GM18507 (cell line): ENCODE measurements around the gene TRIM71.

ENCODE experiments used
- DNase-seq: peaks from one replicate; pipeline ENCODE4 v3.0.0; 2011; ENCODE audit warnings: low read depth; ENCODE audit not compliant: insufficient read length; ENCODE audit errors: extremely low spot score
- FAIRE-seq: peaks from 2 replicates; lab custom pipeline; 2011; peaks lifted over from hg19 to GRCh38; lab: Jason Lieb, UNC

Gene TRIM71

GRCh38 chr3:32857921-32858320 lies 40.1 kb downstream of the TRIM71 start:
- FAIRE-seq (peak; percentile 67), DNase-seq (no peak)

GRCh38 chr3:32859604-32860237 lies 41.9 kb downstream of the TRIM71 start:
- DNase-seq, result no peak
- no peak for FAIRE-seq

- DNase-seq, result no peak
- FAIRE-seq, result no peak
These were observed 42.7 kb downstream of the TRIM71 start for GRCh38 chr3:32860499-32860898.

GRCh38 chr3:32861681-32862080 lies 43.9 kb downstream of the TRIM71 start:
- DNase-seq (no peak), FAIRE-seq (no peak)

GRCh38 chr3:32862247-32862935 lies 44.6 kb downstream of the TRIM71 start:
- FAIRE-seq (no peak), DNase-seq (no peak)

- FAIRE-seq (no peak), DNase-seq (no peak)
These were observed 45.2 kb downstream of the TRIM71 start for GRCh38 chr3:32862936-32863487.

DNA sequence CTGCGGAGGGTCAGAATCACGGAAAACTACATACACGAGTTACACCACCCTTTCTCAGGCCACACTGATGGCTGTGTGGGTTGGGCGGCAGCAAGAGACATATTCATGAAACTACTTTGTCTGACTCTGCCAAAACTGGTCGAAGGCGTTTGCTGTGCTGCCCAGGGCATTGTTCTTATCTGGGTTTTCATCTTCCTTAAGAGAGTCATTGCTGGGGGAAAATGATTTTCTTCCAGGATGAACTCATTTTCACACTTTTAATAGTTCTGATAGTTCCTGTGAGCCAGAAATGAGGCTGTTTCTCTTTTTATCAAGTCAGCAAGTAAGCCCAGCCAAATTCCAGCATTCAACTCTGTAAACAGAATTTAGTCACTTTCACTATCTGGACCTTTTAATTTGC lies 47.6 kb downstream of the TRIM71 start:
- DNase-seq (no peak), FAIRE-seq (no peak)

GRCh38 chr3:32866533-32866932 lies 48.7 kb downstream of the TRIM71 start:
- no peak for FAIRE-seq

GRCh38 chr3:32867954-32868353 lies 50.2 kb downstream of the TRIM71 start:
- no peak for DNase-seq
- no peak for FAIRE-seq

More at GRCh38 chr3:32866533-32866932, 48.7 kb downstream of the TRIM71 start:
- DNase-seq, result no peak

- DNase-seq, result no peak
- no peak for FAIRE-seq
These were observed 51.1 kb downstream of the TRIM71 start for GRCh38 chr3:32868719-32869512.

DNA sequence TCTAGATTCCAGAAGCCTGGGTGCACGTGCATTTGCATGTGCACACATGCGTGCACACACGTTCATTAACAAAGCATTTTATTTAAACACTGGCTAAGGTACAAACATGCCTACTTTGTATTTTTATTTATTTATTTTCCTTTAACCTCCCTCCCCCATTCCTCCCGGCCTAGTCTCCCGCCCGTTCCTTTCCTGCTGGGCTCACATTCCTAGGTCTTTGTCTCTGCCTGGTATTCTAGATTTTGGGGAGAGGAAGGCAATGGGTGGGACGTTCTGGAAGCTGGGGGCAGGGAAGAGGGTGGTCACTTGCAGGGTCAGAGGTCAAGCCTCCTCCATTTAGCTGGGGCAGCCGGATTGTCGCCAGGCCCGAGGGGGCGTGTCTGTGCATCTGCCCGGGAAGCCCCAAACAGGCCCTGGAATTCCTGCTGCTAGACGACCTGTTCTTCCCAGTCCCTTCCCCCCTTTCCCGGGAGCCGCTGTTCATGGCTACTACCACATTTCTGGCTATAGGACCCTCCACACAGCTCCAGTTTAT lies 51.8 kb downstream of the TRIM71 start:
- no peak for FAIRE-seq
- no peak for DNase-seq

- FAIRE-seq, result no peak
- DNase-seq, result no peak
These were observed 52.7 kb downstream of the TRIM71 start for GRCh38 chr3:32870373-32871095.

DNA sequence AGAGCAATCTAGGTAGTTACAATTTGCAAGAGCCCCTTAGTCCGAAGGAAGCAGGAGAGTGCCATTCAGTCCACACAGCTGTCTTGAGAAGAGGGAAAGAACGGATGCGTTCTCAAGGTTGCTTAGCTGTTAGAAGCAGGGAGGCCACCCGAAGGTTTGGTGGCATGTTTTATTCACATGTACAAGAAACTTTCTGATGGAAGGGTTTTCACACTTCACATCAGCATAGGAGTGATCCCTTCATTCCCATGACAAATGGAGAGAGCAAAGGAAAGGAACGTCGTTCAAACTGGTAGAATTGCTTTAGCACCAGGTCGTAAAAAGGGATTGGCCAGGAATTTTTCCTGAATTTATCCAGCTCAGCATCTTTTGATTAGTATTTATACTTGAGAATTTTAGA lies 53.5 kb downstream of the TRIM71 start:
- no peak for FAIRE-seq

DNA sequence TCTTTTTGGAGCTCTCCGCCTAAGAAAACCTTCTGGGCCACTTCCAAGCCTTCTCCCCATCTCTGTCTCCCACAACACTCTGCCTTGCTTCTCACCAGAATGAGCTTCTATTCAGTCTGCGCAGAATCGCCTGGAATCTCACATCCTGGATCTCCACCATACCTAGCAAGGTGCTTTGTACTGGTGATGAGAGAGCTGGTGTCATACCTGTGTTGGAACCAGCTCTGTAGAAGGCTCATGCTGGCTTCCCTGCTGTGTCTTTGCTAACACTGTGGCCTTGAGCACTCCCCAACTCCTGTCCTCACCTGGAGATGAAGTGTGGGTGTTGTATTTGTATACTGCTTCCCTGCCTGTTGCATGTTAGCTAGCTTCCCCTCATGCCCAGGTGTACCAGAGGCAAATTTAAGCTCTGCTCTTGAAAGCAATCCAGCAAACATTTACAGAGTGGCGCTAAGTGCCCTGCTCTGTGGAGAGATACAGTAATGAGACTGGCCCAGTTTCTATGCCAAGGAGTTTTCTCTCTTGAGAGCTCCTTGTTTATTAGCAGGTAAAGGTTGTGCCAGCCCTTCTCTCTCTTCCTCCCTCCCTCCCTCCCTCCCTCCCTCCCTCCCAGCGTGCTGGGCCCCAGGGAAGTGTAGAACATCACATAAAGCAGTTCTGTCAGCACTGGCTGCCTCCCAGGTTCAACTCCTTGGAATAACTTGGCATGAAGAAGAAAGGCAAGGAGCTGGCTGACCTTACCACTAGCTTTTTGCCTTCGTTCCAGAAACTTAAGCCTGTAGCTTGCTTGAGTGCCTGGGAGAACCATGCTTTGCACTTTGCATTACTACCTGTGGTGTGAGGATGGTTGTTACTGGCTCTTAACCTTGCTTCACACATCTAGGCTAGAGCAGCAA lies 54.9 kb downstream of the TRIM71 start:
- FAIRE-seq, result peak; percentile 60
- no peak for DNase-seq

More for the DNA sequence above, 53.5 kb downstream of the TRIM71 start:
- DNase-seq, result no peak

DNA sequence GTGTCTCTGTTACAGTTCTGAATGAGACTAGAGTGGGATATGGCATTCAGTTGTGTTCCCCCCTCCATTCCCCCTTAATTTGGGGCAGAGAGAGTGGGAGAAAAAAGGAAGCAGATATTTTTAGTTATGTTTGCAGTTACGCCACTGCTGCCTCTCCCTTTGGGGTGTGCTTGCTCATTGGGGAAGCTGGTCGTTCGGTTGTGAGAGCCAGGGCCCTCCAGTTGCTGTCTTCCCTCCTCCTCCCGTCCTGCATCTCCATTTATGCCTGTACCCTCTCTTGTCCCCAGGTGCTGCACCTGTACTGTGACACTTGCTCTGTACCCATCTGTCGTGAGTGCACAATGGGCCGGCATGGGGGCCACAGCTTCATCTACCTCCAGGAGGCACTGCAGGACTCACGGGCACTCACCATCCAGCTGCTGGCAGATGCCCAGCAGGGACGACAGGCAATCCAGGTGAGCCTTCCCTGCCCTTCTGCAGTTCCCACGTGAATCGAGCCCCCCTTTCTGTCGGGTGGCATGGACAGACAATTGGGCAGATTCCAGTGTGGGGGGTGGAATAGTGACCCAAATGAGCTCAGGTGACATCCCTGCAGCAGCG lies 55.8 kb downstream of the TRIM71 start:
- FAIRE-seq (no peak), DNase-seq (no peak)

- DNase-seq (no peak), FAIRE-seq (no peak)
These were observed 59.1 kb downstream of the TRIM71 start for GRCh38 chr3:32876920-32877319.

GRCh38 chr3:32877598-32877997 lies 59.8 kb downstream of the TRIM71 start:
- no peak for FAIRE-seq
- DNase-seq, result no peak

GRCh38 chr3:32880225-32880624 lies 62.4 kb downstream of the TRIM71 start:
- FAIRE-seq, result no peak
- no peak for DNase-seq
